ENCODE data around the gene SMCO2.
"Not testable (repeated sequence)": the region's sequence is repeated elsewhere in the genome, so short reads cannot be mapped to it uniquely, and the experiment has no call there.

SMCO2 gene

DNA sequence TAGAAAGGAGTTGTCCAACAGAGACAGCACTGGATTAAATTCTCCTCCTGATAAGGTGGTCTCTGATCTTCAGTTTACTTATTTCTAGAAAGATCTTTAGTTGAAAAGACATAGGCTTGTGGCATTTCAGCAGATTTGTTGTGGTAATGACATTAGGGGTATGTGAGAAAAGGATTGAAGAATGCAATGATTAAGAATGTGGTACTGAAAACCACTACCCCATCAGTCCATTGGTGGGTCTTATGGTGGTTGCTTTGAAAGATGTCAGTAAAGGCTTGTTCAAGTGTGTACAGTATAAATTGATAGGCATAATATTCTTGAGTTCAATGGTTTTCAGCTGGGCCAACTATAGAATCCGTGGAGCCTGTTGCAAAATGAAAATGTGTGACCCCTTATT, 88.2 kb downstream of the SMCO2 start:
- H3K27ac ChIP-seq, result no peak overlapping the region
- no peak for TF ChIP-seq ZFX (IDR thresholded peaks at IDR 0.05)
- TF ChIP-seq, protein P1, sequence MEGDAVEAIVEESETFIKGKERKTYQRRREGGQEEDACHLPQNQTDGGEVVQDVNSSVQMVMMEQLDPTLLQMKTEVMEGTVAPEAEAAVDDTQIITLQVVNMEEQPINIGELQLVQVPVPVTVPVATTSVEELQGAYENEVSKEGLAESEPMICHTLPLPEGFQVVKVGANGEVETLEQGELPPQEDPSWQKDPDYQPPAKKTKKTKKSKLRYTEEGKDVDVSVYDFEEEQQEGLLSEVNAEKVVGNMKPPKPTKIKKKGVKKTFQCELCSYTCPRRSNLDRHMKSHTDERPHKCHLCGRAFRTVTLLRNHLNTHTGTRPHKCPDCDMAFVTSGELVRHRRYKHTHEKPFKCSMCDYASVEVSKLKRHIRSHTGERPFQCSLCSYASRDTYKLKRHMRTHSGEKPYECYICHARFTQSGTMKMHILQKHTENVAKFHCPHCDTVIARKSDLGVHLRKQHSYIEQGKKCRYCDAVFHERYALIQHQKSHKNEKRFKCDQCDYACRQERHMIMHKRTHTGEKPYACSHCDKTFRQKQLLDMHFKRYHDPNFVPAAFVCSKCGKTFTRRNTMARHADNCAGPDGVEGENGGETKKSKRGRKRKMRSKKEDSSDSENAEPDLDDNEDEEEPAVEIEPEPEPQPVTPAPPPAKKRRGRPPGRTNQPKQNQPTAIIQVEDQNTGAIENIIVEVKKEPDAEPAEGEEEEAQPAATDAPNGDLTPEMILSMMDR (conservative IDR thresholded peaks at IDR 0.05), result no peak

DNA sequence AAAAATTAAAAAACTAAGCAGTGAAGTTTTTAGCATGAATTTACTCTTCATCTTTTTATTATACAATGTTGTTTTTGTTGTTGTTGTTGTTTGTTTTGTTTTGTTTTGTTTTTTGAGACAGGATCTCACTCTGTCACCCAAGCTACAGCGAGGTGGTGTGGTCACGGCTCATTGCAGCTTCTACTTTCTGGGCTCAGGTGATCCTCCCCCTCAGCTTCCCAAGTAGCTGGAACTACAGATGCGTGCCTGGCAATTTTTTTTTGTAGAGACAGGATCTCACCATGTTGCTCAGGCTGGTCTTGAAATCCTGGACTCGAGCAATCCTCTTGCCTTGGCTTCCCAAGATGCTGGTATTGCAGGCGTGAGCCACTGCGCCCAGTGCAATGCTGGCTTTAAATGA, 88.8 kb downstream of the SMCO2 start:
- H3K27ac ChIP-seq, result no peak overlapping the region
- TF ChIP-seq, protein P1 (conservative IDR thresholded peaks at IDR 0.05), result no peak

DNA sequence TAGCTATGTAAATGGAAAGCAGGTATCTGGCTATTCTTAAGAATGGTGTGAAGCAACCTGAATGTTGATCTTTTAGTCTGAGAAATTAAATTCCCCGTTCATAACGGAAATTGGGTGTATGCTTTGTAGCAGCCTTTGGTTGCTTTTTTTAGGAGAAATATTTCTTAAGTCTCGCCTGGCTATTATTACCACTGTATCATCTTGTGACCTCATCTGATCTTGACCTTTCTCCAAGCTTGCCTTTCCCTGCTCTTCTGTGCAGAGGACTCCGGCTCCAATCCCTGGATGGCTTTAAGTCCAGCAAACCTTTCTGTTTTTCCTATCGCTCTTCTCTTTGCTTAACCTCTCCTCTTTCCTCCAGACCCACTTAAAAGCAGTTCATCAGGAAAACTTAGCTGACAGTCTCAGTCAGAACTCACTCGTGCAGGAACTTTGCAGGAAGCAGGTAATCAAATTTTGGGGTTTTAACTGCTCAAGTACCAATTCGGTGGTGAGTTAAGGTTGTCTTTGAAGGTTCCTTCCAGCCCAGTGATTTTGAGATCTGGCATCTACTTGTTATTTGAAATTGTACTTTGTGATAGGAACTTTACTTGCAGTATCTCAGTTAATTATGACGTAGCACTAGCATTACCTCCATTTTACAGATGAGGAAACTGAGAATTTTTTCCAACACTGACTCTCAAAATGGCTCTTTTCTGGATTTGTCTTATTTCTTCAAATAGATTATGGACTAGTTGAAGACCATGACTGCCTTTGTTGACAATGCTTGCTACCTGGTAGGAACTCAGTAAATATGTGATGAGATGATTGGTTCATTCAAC, 91.5 kb downstream of the SMCO2 start:
- H3K27ac ChIP-seq, result peak overlapping the region; percentile 71; the same call in 1 of the 2 replicates
- no peak for TF ChIP-seq ZFX (IDR thresholded peaks at IDR 0.05)
- TF ChIP-seq, protein P1 (conservative IDR thresholded peaks at IDR 0.05), result no peak

DNA sequence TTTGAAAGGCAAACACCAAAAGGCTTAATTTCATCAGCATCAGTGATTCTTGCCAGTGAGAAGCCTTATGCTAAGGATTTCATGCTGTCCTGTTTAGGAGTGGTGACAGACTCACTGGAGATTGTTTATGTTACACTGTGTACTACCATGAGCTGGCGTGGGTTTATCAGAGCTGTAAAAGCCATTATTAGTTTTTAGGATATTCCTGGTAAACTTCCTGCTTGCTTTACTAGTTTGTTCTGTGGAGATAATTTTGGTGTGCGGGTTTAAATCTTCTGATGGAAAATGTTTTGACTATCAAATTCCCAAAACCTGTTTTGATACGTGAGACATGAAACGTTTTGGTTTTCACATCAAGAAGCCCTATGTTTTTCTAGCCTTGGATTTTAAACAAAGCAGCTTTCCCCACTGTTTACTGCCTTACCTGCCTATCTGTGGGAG, 92.7 kb downstream of the SMCO2 start:
- peak overlapping the region; percentile 71; the same call in 1 of the 2 replicates for H3K27ac ChIP-seq
- no peak for TF ChIP-seq ZFX (IDR thresholded peaks at IDR 0.05)
- TF ChIP-seq, protein P1 (conservative IDR thresholded peaks at IDR 0.05), result no peak

DNA sequence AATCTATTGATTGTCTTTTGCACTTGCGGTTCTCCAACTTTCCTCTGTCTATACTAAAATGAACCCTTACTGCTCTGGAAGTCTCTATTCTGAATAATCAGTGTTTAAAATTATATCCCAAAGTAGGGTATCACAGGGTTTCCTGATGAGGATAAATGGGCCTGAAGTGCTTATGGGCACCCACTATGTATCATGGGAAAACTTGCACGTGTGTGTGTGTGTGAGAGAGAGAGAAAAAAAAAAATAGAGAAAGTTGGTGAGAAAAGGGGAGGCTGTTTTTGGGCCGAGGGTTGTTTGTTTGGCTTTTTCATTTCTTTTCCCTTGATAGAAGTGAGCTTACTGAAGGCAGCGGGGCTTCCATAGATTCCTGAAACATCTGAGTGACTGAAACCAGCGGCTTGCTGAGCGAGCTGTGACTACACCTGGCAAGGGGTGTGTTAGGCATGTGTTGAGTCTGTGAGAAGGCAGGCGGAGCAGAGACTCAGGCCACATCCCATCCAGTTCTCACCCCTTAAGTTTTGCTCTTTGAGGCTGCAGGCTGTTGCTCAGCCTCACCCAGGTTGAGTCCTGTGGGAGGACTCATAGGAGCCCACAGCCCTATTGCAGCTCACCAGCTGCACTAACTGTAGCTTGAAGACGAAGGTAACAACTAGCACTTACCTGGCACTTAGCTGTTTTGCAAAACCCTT, 94.6 kb downstream of the SMCO2 start:
- peak overlapping the region; percentile 13; the same call in 1 of the 2 replicates for H3K27ac ChIP-seq

DNA sequence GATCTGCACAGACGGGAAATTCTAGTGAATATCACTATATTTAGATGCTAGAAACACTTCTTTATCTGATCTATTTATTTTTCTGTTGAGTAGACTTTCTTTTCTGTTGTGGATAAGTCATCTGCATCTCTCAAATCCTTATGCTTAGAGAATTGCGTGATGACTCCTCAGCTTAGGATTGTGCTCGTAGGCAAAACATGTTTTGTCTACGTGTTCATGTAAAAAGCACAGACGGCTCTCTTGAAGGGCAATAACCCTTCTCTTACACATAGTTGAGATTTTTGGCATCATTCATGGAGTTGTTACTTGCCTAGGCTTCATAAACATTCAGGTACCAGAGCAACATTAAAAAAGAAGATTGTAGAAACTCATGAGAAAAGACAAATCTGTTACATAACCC, 96.1 kb downstream of the SMCO2 start:
- no peak overlapping the region for H3K27ac ChIP-seq
- TF ChIP-seq ZFX (IDR thresholded peaks at IDR 0.05), result no peak
- TF ChIP-seq, protein P1 (conservative IDR thresholded peaks at IDR 0.05), result no peak

More for the DNA sequence above, 94.6 kb downstream of the SMCO2 start:
- TF ChIP-seq ZFX (IDR thresholded peaks at IDR 0.05), result no peak
- TF ChIP-seq, protein P1 (conservative IDR thresholded peaks at IDR 0.05), result no peak

DNA sequence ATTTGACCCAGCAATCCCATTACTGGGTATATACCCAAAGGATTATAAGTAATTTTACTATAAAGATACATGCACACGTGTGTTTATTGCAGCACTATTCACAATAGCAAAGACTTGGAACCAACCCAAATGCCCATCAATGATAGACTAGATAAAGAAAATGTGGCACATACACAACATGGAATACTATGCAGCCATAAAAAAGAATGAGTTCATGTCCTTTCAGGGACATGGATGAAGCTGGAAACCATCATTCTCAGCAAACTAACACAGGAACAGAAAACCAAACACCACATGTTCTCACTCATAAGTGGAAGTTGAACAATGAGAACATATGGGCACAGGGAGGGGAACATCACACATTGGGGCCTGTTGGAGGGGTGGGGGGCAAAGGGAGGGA, 98.3 kb downstream of the SMCO2 start:
- H3K27ac ChIP-seq, result not testable (repeated sequence)

All from C4-2B (cell line).